Kidney (tissue), 14 donors: ENCODE results near the gene ISM1. TPM values are rescaled to one million over a fixed set of nuclear protein-coding genes. Genes with fewer than 3 reads are reported as not detected.
A peak's percentile ranks its signal among the peaks of the same experiment; 100 is the strongest.

ENCODE experiments used
- DNase-seq, 5 donors: peaks; one replicate each; pipeline ENCODE4 v3.0.0-alpha.2; 2013 to 2020
- FAIRE-seq: peaks from 2 replicates; lab custom pipeline; 2012; peaks lifted over from hg19 to GRCh38; lab: Jason Lieb, UNC
- H3K27ac ChIP-seq, 2 donors: one replicate each; pipeline ENCODE4 v1.7.0; 2013; ENCODE audit warnings: low read depth in 2 of 2, low read length in 2 of 2, inconsistent platforms in 1 of 2
- H3K27me3 ChIP-seq: one replicate; pipeline ENCODE4 v1.7.1; 2013; ENCODE audit warnings: low read length, inconsistent platforms; ENCODE audit not compliant: control insufficient read depth, insufficient read depth
- H3K36me3 ChIP-seq, 3 donors: one replicate each; pipeline versions ENCODE4 v1.7.0 to v1.7.1; 2013; ENCODE audit warnings: low read length in 3 of 3, control low read depth in 1 of 3, inconsistent platforms in 1 of 3; ENCODE audit not compliant: insufficient read depth in 3 of 3, control insufficient read depth in 2 of 3
- H3K4me1 ChIP-seq, 3 donors: one replicate each; pipeline versions ENCODE4 v1.7.0 to v1.7.1; 2013; ENCODE audit warnings: low read length in 3 of 3, inconsistent platforms in 1 of 3, low read depth in 1 of 3; ENCODE audit not compliant: control insufficient read depth in 2 of 3, insufficient read depth in 2 of 3
- H3K4me3 ChIP-seq, 3 donors: one replicate each; pipeline versions ENCODE4 v1.7.0 to v1.8.1; 2013; ENCODE audit warnings: low read length in 3 of 3, control low read depth in 1 of 3, inconsistent platforms in 1 of 3
- H3K9ac ChIP-seq, 3 donors: one replicate each; pipeline versions ENCODE4 v1.7.0 to v1.7.1; 2013; ENCODE audit warnings: low read length in 3 of 3, control low read depth in 1 of 3, inconsistent platforms in 1 of 3
- H3K9me3 ChIP-seq, 3 donors: one replicate each; pipeline versions ENCODE4 v1.7.0 to v1.7.1; 2013; ENCODE audit warnings: low read length in 3 of 3, control low read depth in 1 of 3, inconsistent platforms in 1 of 3; ENCODE audit not compliant: control insufficient read depth in 2 of 3, insufficient read depth in 1 of 3
- CTCF ChIP-seq: IDR thresholded peaks from 3 replicates; pipeline ENCODE4 v1.5.1; 2012; ENCODE audit warnings: mild to moderate bottlenecking, moderate library complexity, borderline replicate concordance; ENCODE audit not compliant: insufficient read depth; ENCODE audit errors: extremely low read depth
- intact Hi-C: fragments of 100-400 bp; cut with DNase I; formaldehyde crosslinking; loops from one replicate; pipeline ENCODE4 v1.11.1; 2022
- polyA plus RNA-seq: library from polyadenylated mRNA; stranded (reverse); fragments of 350-450 nt; fragmentation: Illumina TruSeq; extraction: RNeasy Lipid Tissue Mini Kit (QIAGEN cat#74804); gene quantifications from one replicate; pipeline ENCODE4 v1.2.3, GENCODE V29; 2014; ENCODE audit warnings: low read depth, low replicate concordance; ENCODE audit not compliant: insufficient read depth
- total RNA-seq: library from RNA; stranded (reverse); fragmentation: NEBNext Ultra II Directional; extraction: Animal tissue kit (Norgen Biotek cat#: 25700); gene quantifications from one replicate; pipeline ENCODE4 v1.2.1, GENCODE V29; 2021
- donor health status: control.
- donor health status: control.
- donor health status: control.
- donor health status: control.
- donor health status: control.
- donor health status: DM: yes; HTN: yes; CAD: no.
- donor health status: Normal renal cell carcinoma (clear cell type).

ISM1 gene
- total and polyA plus RNA-seq, 2 donors from 2014 or later, result 2.0 to 2.6 TPM

- TF ChIP-seq CTCF, result no peak
- Histone ChIP-seq H3K4me1 (peaks cover 0 to 4% (median 4%) of the 10 kb centered on the region in 3 donors), H3K36me3 (no peaks in the 10 kb centered on the region), H3K27ac (peak overlapping the region in 1 of 2 donors; percentile 33), H3K9me3 (no peaks in the 10 kb centered on the region), H3K9ac (no peak overlapping the region), H3K27me3 (no peaks in the 10 kb centered on the region), H3K4me3 (no peak overlapping the region)
- intact Hi-C loops, result no loop called here
- peak in 2 of 5 donors; percentile 14 to 18 for DNase-seq
- no peak for FAIRE-seq
These were observed 76.2 kb downstream of the ISM1 start for GRCh38 chr20:13297147-13297899.

DNA sequence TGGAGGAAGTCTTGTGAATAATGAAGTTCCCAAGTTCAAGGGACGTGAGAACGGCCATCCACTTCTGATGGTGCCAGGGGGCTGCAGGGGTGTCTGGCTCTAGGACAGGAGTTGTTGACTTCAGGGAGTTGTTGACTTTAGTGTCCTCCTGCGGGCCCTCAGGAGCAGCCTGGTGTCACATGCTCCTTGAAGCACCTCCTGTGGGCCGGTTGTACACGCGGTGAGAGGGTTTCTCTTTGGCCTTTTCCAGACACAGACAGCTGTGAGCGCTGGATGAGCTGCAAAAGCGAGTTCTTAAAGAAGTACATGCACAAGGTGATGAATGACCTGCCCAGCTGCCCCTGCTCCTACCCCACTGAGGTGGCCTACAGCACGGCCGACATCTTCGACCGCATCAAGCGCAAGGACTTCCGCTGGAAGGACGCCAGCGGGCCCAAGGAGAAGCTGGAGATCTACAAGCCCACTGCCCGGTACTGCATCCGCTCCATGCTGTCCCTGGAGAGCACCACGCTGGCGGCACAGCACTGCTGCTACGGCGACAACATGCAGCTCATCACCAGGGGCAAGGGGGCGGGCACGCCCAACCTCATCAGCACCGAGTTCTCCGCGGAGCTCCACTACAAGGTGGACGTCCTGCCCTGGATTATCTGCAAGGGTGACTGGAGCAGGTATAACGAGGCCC lies 77.8 kb downstream of the ISM1 start:
- DNase-seq, result no peak
- peaks cover 0 to 4% (median 4%) of the 10 kb centered on the region in 3 donors for H3K4me1 ChIP-seq
- no peak overlapping the region for H3K27ac ChIP-seq
- H3K4me3 ChIP-seq, result no peak overlapping the region
- no peak overlapping the region for H3K9ac ChIP-seq
- H3K27me3 ChIP-seq, result no peaks in the 10 kb centered on the region
- no peaks in the 10 kb centered on the region for H3K9me3 ChIP-seq
- TF ChIP-seq CTCF, result no peak
- intact Hi-C loops, result no loop called here
- no peak for FAIRE-seq
- no peaks in the 10 kb centered on the region for H3K36me3 ChIP-seq

DNA sequence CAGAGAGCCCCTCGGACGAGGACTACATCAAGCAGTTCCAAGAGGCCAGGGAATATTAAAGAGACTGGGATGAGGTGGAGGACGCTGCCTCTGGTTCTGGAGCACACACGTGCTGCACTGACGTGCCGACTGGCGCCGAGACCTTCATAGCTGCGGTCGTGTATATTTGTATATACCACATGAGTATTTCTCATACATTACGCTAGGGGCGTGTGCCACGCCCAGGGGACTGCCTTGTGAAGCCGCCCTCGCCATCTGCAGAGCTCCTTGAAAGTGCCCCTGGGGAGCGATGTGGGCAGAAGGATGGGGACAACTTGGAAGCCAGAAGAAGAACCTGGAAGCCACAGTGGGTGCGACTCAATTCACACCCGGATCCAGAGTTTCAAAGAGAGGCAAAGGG lies 78.3 kb downstream of the ISM1 start:
- Histone ChIP-seq H3K4me3 (no peak overlapping the region), H3K27ac (no peak overlapping the region), H3K9me3 (no peaks in the 10 kb centered on the region), H3K9ac (no peak overlapping the region), H3K36me3 (no peaks in the 10 kb centered on the region), H3K27me3 (no peaks in the 10 kb centered on the region), H3K4me1 (peaks cover 0 to 4% (median 4%) of the 10 kb centered on the region in 3 donors)
- FAIRE-seq (no peak), DNase-seq (no peak)
- no peak for TF ChIP-seq CTCF
- intact Hi-C loops, result no loop called here
